HG03457 (cell line): ENCODE measurements around the gene WFDC9.
"Not testable (repeated sequence)": the region's sequence is repeated elsewhere in the genome, so short reads cannot be mapped to it uniquely, and the experiment has no call there.

Experiments used
- ATAC-seq: cut with Tn5 transposase; IDR thresholded peaks from one replicate; pipeline ENCODE4 v1.9.1; 2021; ENCODE audit warnings: moderate number of reproducible peaks; ENCODE audit not compliant: unreplicated experiment

Gene WFDC9

GRCh38 chr20:45593498-45593897 lies 37.6 kb downstream of the WFDC9 start:
- ATAC-seq: no peak

GRCh38 chr20:45592574-45593189 lies 38.4 kb downstream of the WFDC9 start:
- ATAC-seq: no peak

GRCh38 chr20:45589725-45590124 lies 41.4 kb downstream of the WFDC9 start:
- ATAC-seq: no peak

GRCh38 chr20:45588800-45589199 lies 42.3 kb downstream of the WFDC9 start:
- no peak for ATAC-seq

- not testable (repeated sequence) for ATAC-seq
Measured at GRCh38 chr20:45585986-45586385, 45.1 kb downstream of the WFDC9 start.

GRCh38 chr20:45584294-45584693 lies 46.8 kb downstream of the WFDC9 start:
- ATAC-seq: not testable (repeated sequence)

GRCh38 chr20:45583502-45583901 lies 47.6 kb downstream of the WFDC9 start:
- no peak for ATAC-seq

- ATAC-seq: no peak
Measured at GRCh38 chr20:45581702-45582101, 49.4 kb downstream of the WFDC9 start.

- ATAC-seq: no peak
Measured at GRCh38 chr20:45579184-45579583, 51.9 kb downstream of the WFDC9 start, which contains the start of gene WFDC8. WFDC8 (minus strand) TSS chr20:45579284; CDS start chr20:45579247, 37 bp downstream.

GRCh38 chr20:45578231-45578630 lies 52.9 kb downstream of the WFDC9 start:
- no peak for ATAC-seq

GRCh38 chr20:45576995-45577394 lies 54.1 kb downstream of the WFDC9 start:
- no peak for ATAC-seq

GRCh38 chr20:45575931-45576330 lies 55.2 kb downstream of the WFDC9 start:
- no peak for ATAC-seq

- ATAC-seq: not testable (repeated sequence)
Measured at GRCh38 chr20:45569650-45570049, 61.4 kb downstream of the WFDC9 start.

- ATAC-seq: no peak
Measured at GRCh38 chr20:45564760-45565276, 66.3 kb downstream of the WFDC9 start.
